ENCODE results near the gene TPGS2.

DNA sequence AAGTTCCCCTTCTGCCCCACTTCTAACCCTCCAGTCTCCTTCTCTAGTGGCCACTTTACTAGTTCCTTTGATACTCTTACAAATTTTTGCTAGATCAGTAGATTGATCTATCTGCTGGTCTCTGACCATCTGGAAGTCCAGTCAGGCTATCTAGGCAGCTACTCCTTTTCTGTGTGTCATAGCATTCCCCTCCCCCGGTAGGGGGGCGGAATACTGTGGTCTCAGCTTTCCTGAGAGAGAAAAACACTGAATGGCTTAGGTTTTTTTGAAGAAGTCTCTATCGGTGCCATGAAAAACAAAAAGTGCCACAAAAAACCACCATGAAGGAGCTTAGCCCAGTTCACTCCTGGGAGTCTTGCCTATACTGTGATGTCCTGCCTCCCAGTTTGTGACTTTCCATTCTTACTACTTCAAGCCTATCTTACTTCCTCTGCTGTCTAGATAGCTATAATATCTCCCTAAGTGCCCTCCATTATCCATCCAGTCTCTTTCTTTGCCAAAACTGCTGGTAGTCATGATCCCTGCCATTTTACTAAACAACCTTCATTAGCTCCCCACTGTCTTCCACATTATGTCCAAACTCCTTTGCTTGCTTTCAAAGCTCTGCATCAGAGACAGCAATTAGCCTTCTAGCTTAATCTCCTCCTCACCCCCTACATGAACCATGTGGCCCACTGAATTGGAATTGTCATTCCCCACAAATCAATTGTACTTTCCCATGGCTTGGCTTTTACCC, 29.9 kb downstream of the TPGS2 start:
- TF ChIP-seq EZH2phosphoT487 (IDR thresholded peaks at IDR 0.05; ENCODE audit: borderline replicate concordance, low read depth) (no peak), MXI1 (IDR thresholded peaks at IDR 0.05; ENCODE audit: low read depth, low read length) (no peak)
- TF ChIP-seq, protein P1, sequence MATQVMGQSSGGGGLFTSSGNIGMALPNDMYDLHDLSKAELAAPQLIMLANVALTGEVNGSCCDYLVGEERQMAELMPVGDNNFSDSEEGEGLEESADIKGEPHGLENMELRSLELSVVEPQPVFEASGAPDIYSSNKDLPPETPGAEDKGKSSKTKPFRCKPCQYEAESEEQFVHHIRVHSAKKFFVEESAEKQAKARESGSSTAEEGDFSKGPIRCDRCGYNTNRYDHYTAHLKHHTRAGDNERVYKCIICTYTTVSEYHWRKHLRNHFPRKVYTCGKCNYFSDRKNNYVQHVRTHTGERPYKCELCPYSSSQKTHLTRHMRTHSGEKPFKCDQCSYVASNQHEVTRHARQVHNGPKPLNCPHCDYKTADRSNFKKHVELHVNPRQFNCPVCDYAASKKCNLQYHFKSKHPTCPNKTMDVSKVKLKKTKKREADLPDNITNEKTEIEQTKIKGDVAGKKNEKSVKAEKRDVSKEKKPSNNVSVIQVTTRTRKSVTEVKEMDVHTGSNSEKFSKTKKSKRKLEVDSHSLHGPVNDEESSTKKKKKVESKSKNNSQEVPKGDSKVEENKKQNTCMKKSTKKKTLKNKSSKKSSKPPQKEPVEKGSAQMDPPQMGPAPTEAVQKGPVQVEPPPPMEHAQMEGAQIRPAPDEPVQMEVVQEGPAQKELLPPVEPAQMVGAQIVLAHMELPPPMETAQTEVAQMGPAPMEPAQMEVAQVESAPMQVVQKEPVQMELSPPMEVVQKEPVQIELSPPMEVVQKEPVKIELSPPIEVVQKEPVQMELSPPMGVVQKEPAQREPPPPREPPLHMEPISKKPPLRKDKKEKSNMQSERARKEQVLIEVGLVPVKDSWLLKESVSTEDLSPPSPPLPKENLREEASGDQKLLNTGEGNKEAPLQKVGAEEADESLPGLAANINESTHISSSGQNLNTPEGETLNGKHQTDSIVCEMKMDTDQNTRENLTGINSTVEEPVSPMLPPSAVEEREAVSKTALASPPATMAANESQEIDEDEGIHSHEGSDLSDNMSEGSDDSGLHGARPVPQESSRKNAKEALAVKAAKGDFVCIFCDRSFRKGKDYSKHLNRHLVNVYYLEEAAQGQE (IDR thresholded peaks at IDR 0.05; ENCODE audit: low read depth, low read length) = no peak

Data from SK-N-SH (cell line).